ENCODE measurements around the gene DARS1.

The DARS1 gene

DNA sequence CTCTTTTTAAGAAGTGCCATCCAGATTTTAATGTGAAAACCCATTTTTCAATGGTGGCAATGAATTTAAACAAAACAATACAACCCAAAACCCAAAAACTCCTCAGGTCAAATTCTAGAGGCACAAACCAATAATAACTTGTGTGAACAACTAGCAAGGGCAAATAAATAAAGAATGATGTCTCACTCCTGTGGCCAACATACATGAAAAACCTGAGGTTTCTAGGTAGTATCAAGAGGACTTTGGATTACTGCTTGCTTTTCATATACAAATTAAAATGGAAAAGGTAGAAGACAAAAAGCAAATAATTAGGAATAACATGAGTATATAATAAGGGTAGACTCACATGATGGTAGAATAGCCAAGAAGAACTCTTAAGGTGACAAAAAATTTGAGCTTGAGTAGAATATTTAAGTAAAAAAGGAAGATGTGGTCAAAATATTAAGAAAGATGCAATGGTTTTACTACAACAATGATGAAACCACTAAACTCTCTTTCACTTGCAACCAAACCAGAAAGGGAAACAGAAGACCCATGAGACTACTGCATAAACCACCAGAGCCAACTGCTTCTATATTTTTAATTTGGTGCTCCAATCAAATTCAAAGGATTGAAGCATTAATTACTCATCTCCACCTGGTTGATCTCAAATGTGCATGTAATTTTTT, 53.5 kb downstream of the DARS1 start:
- no peak for DNase-seq
- CTCF ChIA-PET: interaction anchor here (1.2 kb wide), 1 partner anchor 18 kb away, joined by 3 read pairs; no protein-coding TSS in a partner anchor
- H3K36me3 Mint-ChIP-seq: peaks cover 63% of the 10 kb centered on the region
- no peak overlapping the region for H3K4me3 Mint-ChIP-seq
- no peaks in the 10 kb centered on the region for H3K9me3 Mint-ChIP-seq
- H3K4me1 Mint-ChIP-seq: peaks cover 33% of the 10 kb centered on the region
- no peaks in the 10 kb centered on the region for H3K27me3 Mint-ChIP-seq
- H3K27ac Mint-ChIP-seq: peak overlapping the region; percentile 72

DNA sequence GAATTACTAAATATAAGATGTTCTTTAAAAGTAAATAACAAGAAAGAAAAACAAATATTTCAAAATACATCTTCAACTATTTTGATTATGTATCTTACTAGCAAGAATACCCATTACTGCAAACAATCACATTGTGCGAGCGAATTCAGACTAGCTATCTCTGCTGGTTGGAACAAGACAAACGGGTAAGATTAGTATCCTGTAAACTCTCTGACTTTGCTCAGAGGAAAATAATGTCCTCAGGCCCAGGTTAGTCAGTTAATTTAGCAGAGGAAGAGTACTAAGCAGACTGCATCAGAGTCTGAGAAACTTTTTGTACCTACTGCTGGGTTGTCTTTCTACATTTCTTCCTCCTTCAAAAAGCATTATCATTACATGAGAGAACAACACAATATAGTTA, 58.8 kb downstream of the DARS1 start:
- Mint-ChIP-seq H3K4me1 (peaks cover 3% of the 10 kb centered on the region), H3K9me3 (no peaks in the 10 kb centered on the region), H3K4me3 (no peak overlapping the region), H3K36me3 (peaks cover 55% of the 10 kb centered on the region), H3K27ac (no peak overlapping the region), H3K27me3 (no peaks in the 10 kb centered on the region)
- CTCF ChIA-PET: no interaction called here
- no peak for DNase-seq

GRCh38 chr2:135925571-135925970, 59.9 kb downstream of the DARS1 start:
- Mint-ChIP-seq H3K36me3 (peaks cover 50% of the 10 kb centered on the region), H3K4me1 (no peaks in the 10 kb centered on the region), H3K9me3 (no peaks in the 10 kb centered on the region), H3K27me3 (no peaks in the 10 kb centered on the region), H3K27ac (no peak overlapping the region), H3K4me3 (no peak overlapping the region)
- no peak for DNase-seq
- CTCF ChIA-PET: no interaction called here

GRCh38 chr2:135916207-135916606, 69.2 kb downstream of the DARS1 start:
- CTCF ChIA-PET: interaction anchor here (4.5 to 6.5 kb wide), 2 partner anchors 462 to 469 kb away, joined by 34 to 98 read pairs; no protein-coding TSS in a partner anchor
- Mint-ChIP-seq H3K4me3 (no peak overlapping the region), H3K36me3 (peaks cover 25% of the 10 kb centered on the region), H3K27ac (no peak overlapping the region), H3K9me3 (no peaks in the 10 kb centered on the region), H3K4me1 (peaks cover 13% of the 10 kb centered on the region), H3K27me3 (no peaks in the 10 kb centered on the region)
- no peak for DNase-seq

GRCh38 chr2:135914485-135914884, 70.9 kb downstream of the DARS1 start:
- Mint-ChIP-seq H3K36me3 (peaks cover 29% of the 10 kb centered on the region), H3K4me3 (no peak overlapping the region), H3K4me1 (peaks cover 13% of the 10 kb centered on the region), H3K27ac (no peak overlapping the region), H3K27me3 (no peaks in the 10 kb centered on the region), H3K9me3 (no peaks in the 10 kb centered on the region)
- CTCF ChIA-PET: interaction anchor here (0.7 to 6.5 kb wide), 22 partner anchors 16 to 914 kb away, joined by 3 to 98 read pairs (median 4); no protein-coding TSS in a partner anchor
- DNase-seq: no peak

GRCh38 chr2:135913727-135914365, 71.6 kb downstream of the DARS1 start:
- Mint-ChIP-seq H3K9me3 (no peaks in the 10 kb centered on the region), H3K36me3 (peaks cover 32% of the 10 kb centered on the region), H3K4me3 (no peak overlapping the region), H3K27me3 (no peaks in the 10 kb centered on the region), H3K27ac (peak overlapping the region; percentile 11), H3K4me1 (peaks cover 13% of the 10 kb centered on the region)
- DNase-seq: peak; percentile 53
- CTCF ChIA-PET: interaction anchor here (0.6 to 6.5 kb wide), 30 partner anchors 16 to 952 kb away, joined by 3 to 98 read pairs (median 4); partner anchors contain the start of genes DARS1 and MCM6

DNA sequence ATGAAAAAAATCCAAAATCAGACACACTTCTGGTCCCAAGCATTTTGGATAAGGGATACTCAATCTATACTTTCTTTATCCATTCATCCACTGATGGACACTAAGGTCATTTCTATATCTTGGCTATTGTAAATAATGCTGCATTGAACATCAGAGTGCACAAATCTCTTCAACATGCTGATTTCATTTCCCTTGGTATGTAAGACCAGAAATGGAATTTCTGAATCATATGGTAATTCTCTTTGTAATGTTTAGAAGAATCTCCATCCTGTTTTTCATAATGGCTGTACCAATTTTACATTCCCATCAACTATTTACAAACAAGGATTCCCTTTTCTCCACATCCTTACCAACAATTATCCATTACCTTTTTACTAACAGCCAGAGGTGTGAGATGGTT, 75.5 kb downstream of the DARS1 start:
- Mint-ChIP-seq H3K27ac (no peak overlapping the region), H3K36me3 (peaks cover 46% of the 10 kb centered on the region), H3K4me3 (no peak overlapping the region), H3K4me1 (peaks cover 3% of the 10 kb centered on the region), H3K27me3 (no peaks in the 10 kb centered on the region), H3K9me3 (no peaks in the 10 kb centered on the region)
- CTCF ChIA-PET: no interaction called here
- no peak for DNase-seq

- no peaks in the 10 kb centered on the region for H3K4me1 Mint-ChIP-seq
- DNase-seq: no peak
- no peak overlapping the region for H3K27ac Mint-ChIP-seq
- H3K27me3 Mint-ChIP-seq: no peaks in the 10 kb centered on the region
- CTCF ChIA-PET: interaction anchor here (1.3 kb wide), 1 partner anchor 472 kb away, joined by 5 read pairs; no protein-coding TSS in a partner anchor
- H3K9me3 Mint-ChIP-seq: no peaks in the 10 kb centered on the region
- H3K4me3 Mint-ChIP-seq: no peak overlapping the region
- peaks cover 56% of the 10 kb centered on the region for H3K36me3 Mint-ChIP-seq
Measured at GRCh38 chr2:135905679-135906078, 79.7 kb downstream of the DARS1 start.

DNA sequence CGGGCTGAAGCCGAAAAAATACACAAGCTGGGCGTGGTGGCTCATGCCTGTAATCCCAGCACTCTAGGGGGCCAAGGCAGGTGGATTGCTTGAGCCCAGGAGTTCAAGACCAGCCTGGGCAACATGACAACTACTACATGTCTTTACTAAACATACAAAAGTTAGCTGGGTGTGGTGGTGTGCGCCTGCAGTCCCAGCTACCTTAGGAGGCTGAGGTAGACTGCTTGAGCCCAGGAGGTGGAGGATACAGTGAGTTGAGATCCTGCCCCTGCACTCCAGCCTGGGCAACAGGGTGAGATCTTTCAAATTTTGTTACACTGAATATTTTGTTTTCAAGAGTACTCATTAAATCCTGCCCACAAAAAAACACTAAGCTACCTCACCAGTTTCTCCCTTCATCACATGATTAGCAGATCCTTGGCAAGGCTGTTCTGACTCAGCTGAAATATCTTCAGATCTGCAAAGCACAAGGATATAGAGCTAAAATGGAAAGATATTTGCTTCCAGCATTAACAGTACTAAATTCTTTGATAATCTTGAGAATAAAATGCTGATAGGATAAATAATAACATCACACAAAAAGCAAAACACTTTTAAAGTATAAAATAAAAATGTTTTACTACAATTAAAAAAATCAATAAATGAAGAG, 81.0 kb downstream of the DARS1 start:
- Mint-ChIP-seq H3K4me3 (no peak overlapping the region), H3K27me3 (no peaks in the 10 kb centered on the region), H3K9me3 (no peaks in the 10 kb centered on the region), H3K4me1 (no peaks in the 10 kb centered on the region), H3K27ac (no peak overlapping the region), H3K36me3 (peaks cover 56% of the 10 kb centered on the region)
- CTCF ChIA-PET: interaction anchor here (0.6 kb wide), 1 partner anchor 480 kb away, joined by 3 read pairs; no protein-coding TSS in a partner anchor
- no peak for DNase-seq

GRCh38 chr2:135903650-135904049, 81.8 kb downstream of the DARS1 start:
- Mint-ChIP-seq H3K36me3 (peaks cover 55% of the 10 kb centered on the region), H3K27ac (no peak overlapping the region), H3K9me3 (no peaks in the 10 kb centered on the region), H3K4me1 (no peaks in the 10 kb centered on the region), H3K4me3 (no peak overlapping the region), H3K27me3 (no peaks in the 10 kb centered on the region)
- DNase-seq: no peak
- CTCF ChIA-PET: no interaction called here

DNA sequence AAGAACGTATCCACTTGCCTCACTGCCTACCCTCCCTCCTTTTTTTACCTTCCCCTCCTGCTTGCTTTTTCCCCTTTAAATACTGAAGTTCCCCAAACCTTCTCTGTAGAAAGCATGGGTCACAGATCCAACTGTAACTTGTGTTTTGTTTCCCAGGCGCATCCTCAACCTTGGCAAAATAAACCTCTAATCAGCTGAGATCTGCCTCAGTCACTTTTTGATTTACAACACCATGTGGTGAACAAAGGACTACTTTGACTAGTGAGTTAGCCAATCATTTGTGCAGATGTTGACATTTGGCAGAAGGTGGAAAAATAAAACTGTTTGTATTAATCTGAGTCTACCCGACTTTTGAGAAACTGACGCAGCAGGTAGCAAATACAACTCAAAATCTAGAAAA, 85.9 kb downstream of the DARS1 start:
- Mint-ChIP-seq H3K27me3 (no peaks in the 10 kb centered on the region), H3K36me3 (peaks cover 36% of the 10 kb centered on the region), H3K4me1 (no peaks in the 10 kb centered on the region), H3K4me3 (no peak overlapping the region), H3K27ac (peak overlapping the region; percentile 79), H3K9me3 (no peaks in the 10 kb centered on the region)
- CTCF ChIA-PET: no interaction called here
- no peak for DNase-seq

- no peaks in the 10 kb centered on the region for H3K4me1 Mint-ChIP-seq
- H3K27ac Mint-ChIP-seq: no peak overlapping the region
- CTCF ChIA-PET: interaction anchor here (0.6 kb wide), 1 partner anchor 16 kb away, joined by 3 read pairs; no protein-coding TSS in a partner anchor
- no peaks in the 10 kb centered on the region for H3K9me3 Mint-ChIP-seq
- no peaks in the 10 kb centered on the region for H3K27me3 Mint-ChIP-seq
- H3K36me3 Mint-ChIP-seq: peaks cover 29% of the 10 kb centered on the region
- H3K4me3 Mint-ChIP-seq: no peak overlapping the region
- no peak for DNase-seq
Measured at GRCh38 chr2:135898234-135898786, 87.1 kb downstream of the DARS1 start.

GRCh38 chr2:135894930-135895329, 90.5 kb downstream of the DARS1 start:
- Mint-ChIP-seq H3K9me3 (no peaks in the 10 kb centered on the region), H3K36me3 (peaks cover 15% of the 10 kb centered on the region), H3K4me3 (no peak overlapping the region), H3K4me1 (no peaks in the 10 kb centered on the region), H3K27me3 (no peaks in the 10 kb centered on the region), H3K27ac (no peak overlapping the region)
- CTCF ChIA-PET: interaction anchor here (1.3 kb wide), 1 partner anchor 13 kb away, joined by 3 read pairs; no protein-coding TSS in a partner anchor
- no peak for DNase-seq

DNA sequence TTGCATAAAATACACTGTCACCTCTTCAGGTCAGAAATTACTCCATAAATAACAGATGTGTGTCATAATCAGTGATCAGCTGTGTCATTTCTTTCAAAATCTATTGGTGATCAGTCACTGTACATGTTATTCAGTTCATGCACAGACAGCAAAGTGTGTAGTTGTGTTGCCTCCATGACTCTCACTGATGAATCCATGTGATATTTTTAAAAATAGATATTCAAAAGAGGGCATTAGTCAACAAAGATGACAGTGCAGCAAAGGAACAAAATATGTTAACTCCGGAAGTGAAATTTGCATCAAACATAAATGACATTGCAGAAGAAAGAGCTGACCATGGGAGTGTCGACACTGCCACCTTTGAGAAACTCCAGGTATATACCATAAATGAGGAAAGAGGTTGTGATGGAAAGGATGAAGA, 92.0 kb downstream of the DARS1 start:
- no peak for DNase-seq
- Mint-ChIP-seq H3K27me3 (no peaks in the 10 kb centered on the region), H3K27ac (no peak overlapping the region), H3K36me3 (peaks cover 3% of the 10 kb centered on the region), H3K4me1 (peaks cover 2% of the 10 kb centered on the region), H3K9me3 (peaks cover 3% of the 10 kb centered on the region), H3K4me3 (no peak overlapping the region)
- CTCF ChIA-PET: no interaction called here
